Heart left ventricle (tissue), 16 donors: ENCODE data around the gene HNRNPR. TPM values are rescaled to one million over a fixed set of nuclear protein-coding genes. Genes with fewer than 3 reads are reported as not detected.

Experiments used
- ATAC-seq, 4 donors: fragments of 200-7000 bp; cut with Tn5 transposase; one replicate each; pipeline ENCODE4 v1.9.1; 2020 to 2022; ENCODE audit warnings: moderate library complexity in 4 of 4, mild to moderate bottlenecking in 3 of 4, moderate number of reproducible peaks in 1 of 4
- DNase-seq, 5 donors: peaks; one replicate each; pipeline ENCODE4 v3.0.0-alpha.2; 2020
- H3K27ac ChIP-seq, 12 donors: fragments of 200-600 bp; sonication (generic) in 4 of 12; one replicate each; pipeline versions ENCODE4 v1.5.0 to v1.8.0; 2016 to 2022; ENCODE audit warnings: mild to moderate bottlenecking in 2 of 12
- H3K27me3 ChIP-seq, 9 donors: fragments of 200-600 bp; sonication (generic) in 2 of 9; one replicate each; pipeline versions ENCODE4 v1.5.1 to v1.8.0; 2016 to 2022; ENCODE audit warnings: mild to moderate bottlenecking in 3 of 9
- H3K36me3 ChIP-seq, 9 donors: fragments of 200-600 bp; sonication (generic) in 2 of 9; one replicate each; pipeline versions ENCODE4 v1.5.0 to v1.8.0; 2018 to 2022; ENCODE audit warnings: mild to moderate bottlenecking in 2 of 9
- H3K4me1 ChIP-seq, 12 donors: fragments of 200-600 bp; sonication (generic) in 4 of 12; one replicate each; pipeline versions ENCODE4 v1.5.0 to v1.8.0; 2016 to 2022; ENCODE audit warnings: mild to moderate bottlenecking in 3 of 12
- H3K4me3 ChIP-seq, 12 donors: fragments of 200-600 bp; sonication (generic) in 4 of 12; one replicate each; pipeline versions ENCODE4 v1.5.0 to v1.8.0; 2017 to 2022; ENCODE audit warnings: mild to moderate bottlenecking in 9 of 12, moderate library complexity in 4 of 12
- H3K9me3 ChIP-seq, 12 donors: fragments of 200-600 bp; sonication (generic) in 4 of 12; one replicate each; pipeline versions ENCODE4 v1.5.0 to v1.8.0; 2016 to 2022; ENCODE audit warnings: mild to moderate bottlenecking in 1 of 12
- POLR2A ChIP-seq, 2 donors: fragments of 450-650 bp; IDR thresholded peaks; one replicate each; pipeline ENCODE4 v1.6.1; 2017; ENCODE audit warnings: antibody characterized with exemption in 2 of 2, mild to moderate bottlenecking in 2 of 2, moderate library complexity in 2 of 2
- WGBS, 4 donors: extraction: QIAGEN DNeasy Blood & Tissue Kit in 2 of 4; methylation state at CpG; one replicate each; pipeline versions ENCODE4 v1.1.5 to v1.1.7; 2013 to 2018; 5-methylcytosine and 5-hydroxymethylcytosine counted together
- intact Hi-C, 10 donors: fragments of 100-400 bp; cut with DNase I; formaldehyde crosslinking; loops; one replicate each; pipeline versions ENCODE4 v1.11.1 to v1.14.2; 2022
- polyA plus RNA-seq, 2 donors: library from polyadenylated mRNA; stranded (reverse); fragments of 200-250 nt; gene quantifications; one replicate each; pipeline ENCODE4 v1.2.3, GENCODE V29; 2013
- total RNA-seq, 9 donors: library from RNA; depleted of rRNA in 2 of 9; stranded (reverse); fragments of >200 nt in 2 of 9; fragmentation: NEBNext Ultra II Directional in 3 of 9; extraction: Animal tissue kit (Norgen Biotek cat#: 25700) in 3 of 9; gene quantifications; one replicate each; pipeline versions ENCODE4 v1.1.0 to v1.2.4, GENCODE V29; 2016 to 2023
- TF ChIP-seq, protein P1 (sequence below), 12 donors: fragments of 200-600 bp; sonication (generic) in 4 of 12; IDR thresholded peaks; one replicate each; pipeline versions ENCODE4 v1.5.0 to v1.8.0; 2018 to 2022; ENCODE audit warnings: antibody characterized with exemption in 12 of 12, mild to moderate bottlenecking in 5 of 12
- donor health status: ischemic (EF 13 %, LVEDD 7.1; RV severe dilation, severe dysfunction).
- donor health status: healthy with polysubstance abuse.
- donor health status: DM: no; HTN: yes; CAD: no.
- donor health status: DM: no; HTN: no; CAD: no.
- donor health status: ischemic (EF 25% LVEDD 6.9; RV normal size, moderate dysfunction).
- donor health status: ischemic (EF 25% LVEDD 5.7; RV mildly dilated, moderate dysfunction).
- donor health status: healthy.
- donor health status: DM: yes; HTN: yes; CAD: no.
- donor health status: ischemic (EF 35%, LVEDD 5.7; RV mildly dilated, moderate dysfunction).
- donor health status: nonischemic (EF 11% LVEDD 7.7; RV severe dilation, severe dysfunction).
- donor health status: DM: yes; HTN: yes; CAD: no.
- donor health status: PGD.
- donor health status: ischemic (EF 29% LVEDD 5.4; RV normal size, mild dysfunction).
- donor health status: nonischemic (EF 23%, LVEDD 6.1; RV moderate dilation, normal function).

HNRNPR gene
- total and polyA plus RNA-seq, 11 donors, result 38.0 to 96.1 (median 69.2) TPM

DNA sequence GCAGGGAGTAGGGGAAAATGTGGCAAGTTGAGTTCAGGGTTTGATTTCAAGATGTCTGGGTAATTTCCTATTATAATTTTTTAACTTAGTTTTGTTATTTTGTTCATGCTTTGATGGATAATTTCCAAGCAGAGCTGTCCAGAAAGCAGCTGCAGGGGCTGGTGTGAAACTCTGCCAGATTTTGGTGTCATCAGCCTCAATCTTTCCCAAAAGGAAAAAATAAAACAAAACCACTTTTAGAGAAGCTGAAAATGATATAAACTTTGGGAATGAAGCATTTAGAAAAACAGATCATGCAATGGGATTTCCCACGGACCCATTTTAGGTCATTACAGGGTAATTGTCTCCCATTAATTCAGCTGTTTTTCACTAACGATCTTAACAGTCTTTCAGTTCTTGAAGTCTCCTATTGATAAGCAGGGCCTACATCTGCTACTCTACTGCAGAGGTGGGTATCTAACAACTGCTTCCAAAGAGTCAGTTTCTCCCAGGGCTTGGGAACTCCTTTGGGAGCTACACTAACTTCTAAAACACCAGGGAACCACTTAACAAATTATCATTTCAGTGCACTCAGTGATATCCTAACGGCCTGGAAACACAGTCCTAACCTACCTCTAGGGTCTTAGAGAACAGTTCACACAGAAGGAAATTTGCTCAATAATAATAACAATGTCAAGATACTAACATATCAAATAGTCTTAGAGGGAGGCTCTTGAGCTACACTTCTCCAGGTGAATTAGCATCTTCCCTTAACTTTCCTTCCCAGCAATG is 13.2 kb upstream of the HNRNPR start:
- intact Hi-C loops, result no loop called here
- WGBS, 4 donors, result 41 to 55% (median 49%) methylated on average over 3 of the region's 3 CpGs
- TF ChIP-seq, protein P1, sequence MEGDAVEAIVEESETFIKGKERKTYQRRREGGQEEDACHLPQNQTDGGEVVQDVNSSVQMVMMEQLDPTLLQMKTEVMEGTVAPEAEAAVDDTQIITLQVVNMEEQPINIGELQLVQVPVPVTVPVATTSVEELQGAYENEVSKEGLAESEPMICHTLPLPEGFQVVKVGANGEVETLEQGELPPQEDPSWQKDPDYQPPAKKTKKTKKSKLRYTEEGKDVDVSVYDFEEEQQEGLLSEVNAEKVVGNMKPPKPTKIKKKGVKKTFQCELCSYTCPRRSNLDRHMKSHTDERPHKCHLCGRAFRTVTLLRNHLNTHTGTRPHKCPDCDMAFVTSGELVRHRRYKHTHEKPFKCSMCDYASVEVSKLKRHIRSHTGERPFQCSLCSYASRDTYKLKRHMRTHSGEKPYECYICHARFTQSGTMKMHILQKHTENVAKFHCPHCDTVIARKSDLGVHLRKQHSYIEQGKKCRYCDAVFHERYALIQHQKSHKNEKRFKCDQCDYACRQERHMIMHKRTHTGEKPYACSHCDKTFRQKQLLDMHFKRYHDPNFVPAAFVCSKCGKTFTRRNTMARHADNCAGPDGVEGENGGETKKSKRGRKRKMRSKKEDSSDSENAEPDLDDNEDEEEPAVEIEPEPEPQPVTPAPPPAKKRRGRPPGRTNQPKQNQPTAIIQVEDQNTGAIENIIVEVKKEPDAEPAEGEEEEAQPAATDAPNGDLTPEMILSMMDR (IDR thresholded peaks at IDR 0.05), result no peak
- TF ChIP-seq POLR2A (IDR thresholded peaks at IDR 0.05), result no peak
- ATAC-seq (peak in 2 of 4 donors; percentile 16 to 32), DNase-seq (peak in 1 of 5 donors; percentile 26)
- H3K9me3 ChIP-seq, result peaks cover 0 to 45% (median 27%) of the 10 kb centered on the region in 12 donors
- no peaks in the 10 kb centered on the region for H3K27me3 ChIP-seq
- peaks cover 19 to 45% (median 34%) of the 10 kb centered on the region in 9 donors for H3K36me3 ChIP-seq
- peaks cover 0 to 14% (median 0%) of the 10 kb centered on the region in 12 donors for H3K4me1 ChIP-seq
- H3K4me3 ChIP-seq, result peak overlapping the region in 1 of 12 donors; percentile 3
- H3K27ac ChIP-seq, result peak overlapping the region in 9 of 12 donors; percentile 9 to 77 (median 41)

DNA sequence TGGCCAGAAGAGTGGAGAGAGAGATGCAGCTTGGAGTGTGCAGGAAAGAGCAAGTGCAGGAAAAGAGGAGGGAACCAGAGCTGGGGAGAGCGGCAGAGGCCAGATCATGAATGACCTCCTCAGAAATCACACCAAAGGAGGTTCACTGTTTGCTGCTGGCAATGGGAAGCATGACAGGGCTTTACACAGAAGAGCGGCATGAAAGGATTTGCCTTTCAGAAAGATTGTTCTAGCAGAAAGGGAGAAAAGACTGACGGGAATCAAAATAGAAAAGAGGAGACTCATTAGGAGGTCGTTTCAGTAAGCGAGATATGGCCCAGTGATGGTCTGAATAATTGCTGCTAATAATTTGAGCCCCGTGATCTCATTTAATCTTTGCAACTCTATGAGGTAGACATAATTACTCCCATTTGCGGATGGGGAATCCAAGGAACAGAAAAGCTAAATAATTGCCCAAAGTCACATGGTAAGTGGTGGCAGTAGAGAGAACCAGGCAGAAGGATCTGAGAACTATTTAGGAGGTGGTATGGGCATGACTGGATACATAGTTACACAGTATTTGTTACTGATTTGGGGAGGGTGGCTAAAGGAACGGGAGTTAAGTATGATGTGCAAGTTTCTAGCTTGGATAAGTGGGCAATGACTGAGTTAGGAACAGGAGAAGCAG is 12.5 kb upstream of the HNRNPR start:
- WGBS, 4 donors, result 84 to 88% (median 85%) methylated on average over 8 of the region's 8 CpGs
- Histone ChIP-seq H3K9me3 (peaks cover 0 to 38% (median 20%) of the 10 kb centered on the region in 12 donors), H3K4me3 (no peak overlapping the region), H3K27ac (peak overlapping the region in 7 of 12 donors; percentile 19 to 77 (median 34)), H3K36me3 (peaks cover 12 to 38% (median 27%) of the 10 kb centered on the region in 9 donors), H3K27me3 (no peaks in the 10 kb centered on the region), H3K4me1 (peaks cover 0 to 14% (median 0%) of the 10 kb centered on the region in 12 donors)
- DNase-seq, result no peak
- peak in 1 of 4 donors; percentile 10 for ATAC-seq
- intact Hi-C loops, result no loop called here
- TF ChIP-seq, protein P1 (IDR thresholded peaks at IDR 0.05), result no peak
- TF ChIP-seq POLR2A (IDR thresholded peaks at IDR 0.05), result no peak

DNA sequence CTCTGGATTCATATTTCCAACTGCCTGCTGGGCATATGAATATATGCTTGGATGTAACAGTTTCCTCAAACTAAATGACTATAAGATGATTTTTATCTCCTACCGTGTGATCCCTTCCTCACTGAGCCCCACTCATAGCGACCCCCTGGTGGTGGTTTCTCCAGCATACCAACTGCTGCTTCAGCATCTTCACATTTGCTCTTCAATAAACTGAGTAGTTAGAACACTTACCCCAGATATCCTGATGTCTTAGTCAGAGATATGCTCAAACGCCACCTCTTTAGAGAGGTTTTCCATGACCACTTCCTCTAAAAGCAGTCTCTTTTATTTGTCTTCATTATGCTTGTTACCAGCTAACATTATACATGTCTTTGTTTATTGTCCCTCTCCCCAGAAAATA is 10.2 kb upstream of the HNRNPR start:
- Histone ChIP-seq H3K4me1 (peaks cover 0 to 14% (median 0%) of the 10 kb centered on the region in 12 donors), H3K4me3 (no peak overlapping the region), H3K27ac (no peak overlapping the region), H3K36me3 (peaks cover 0 to 15% (median 5%) of the 10 kb centered on the region in 9 donors), H3K27me3 (no peaks in the 10 kb centered on the region), H3K9me3 (peaks cover 0 to 14% (median under 1%) of the 10 kb centered on the region in 12 donors)
- no peak for ATAC-seq
- DNase-seq, result no peak
- WGBS, 4 donors, result 50 to 64% (median 55%) methylated on average over 3 of the region's 3 CpGs
- TF ChIP-seq, protein P1 (IDR thresholded peaks at IDR 0.05), result no peak
- no peak for TF ChIP-seq POLR2A (IDR thresholded peaks at IDR 0.05)
- intact Hi-C loops, result no loop called here

DNA sequence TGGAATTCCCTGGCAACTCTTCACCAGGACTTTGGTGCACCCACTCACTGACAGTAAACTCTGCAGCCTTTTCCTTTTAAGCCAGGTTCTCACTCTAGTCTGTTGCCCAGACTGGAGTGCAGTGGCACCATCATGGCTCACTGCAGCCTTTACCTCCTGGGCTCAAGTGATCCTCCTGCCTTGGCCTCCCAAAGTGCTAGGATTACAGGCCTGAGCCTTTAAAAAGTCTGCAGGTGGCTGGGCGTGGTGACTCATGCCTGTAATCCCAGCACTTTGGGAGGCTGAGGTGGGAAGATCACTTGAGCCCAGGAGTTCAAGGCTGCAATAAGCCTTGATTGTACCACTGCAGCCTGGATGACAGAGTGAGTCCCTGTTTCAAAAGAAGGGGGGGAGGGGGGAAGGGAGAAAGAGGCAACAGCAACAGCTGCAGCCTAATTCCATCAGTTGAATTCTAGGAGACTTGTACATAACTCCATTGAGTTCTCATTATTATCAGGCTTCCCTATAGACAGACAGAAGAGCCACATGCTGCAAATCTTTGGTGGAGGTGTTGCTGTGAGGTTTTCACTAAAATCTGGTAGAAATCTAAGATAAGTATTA is 8.1 kb upstream of the HNRNPR start:
- peaks cover 0 to 2% (median 0%) of the 10 kb centered on the region in 9 donors for H3K36me3 ChIP-seq
- H3K9me3 ChIP-seq, result no peaks in the 10 kb centered on the region
- H3K27ac ChIP-seq, result no peak overlapping the region
- DNase-seq (no peak), ATAC-seq (no peak)
- WGBS, 4 donors, result 94 to 100% (median 96%) methylated on average over 1 of the region's 1 CpG; no CpG with 5 or more reads in 1 of the 4 donors
- peaks cover 0 to 7% (median 0%) of the 10 kb centered on the region in 12 donors for H3K4me1 ChIP-seq
- intact Hi-C loops, result no loop called here
- TF ChIP-seq, protein P1 (IDR thresholded peaks at IDR 0.05), result no peak
- no peak for TF ChIP-seq POLR2A (IDR thresholded peaks at IDR 0.05)
- no peaks in the 10 kb centered on the region for H3K27me3 ChIP-seq
- no peak overlapping the region for H3K4me3 ChIP-seq
